GM19455 (cell line): ENCODE measurements around the gene MAN1A1.

Experiments used
- ATAC-seq: cut with Tn5 transposase; IDR thresholded peaks from one replicate; pipeline ENCODE4 v1.9.1; 2021; ENCODE audit not compliant: unreplicated experiment

The MAN1A1 gene

GRCh38 chr6:119152187-119152586, 197.4 kb downstream of the MAN1A1 start:
- ATAC-seq = no peak

- ATAC-seq = no peak
These were observed 200.6 kb downstream of the MAN1A1 start for GRCh38 chr6:119148825-119149525.

- ATAC-seq = no peak
These were observed 201.3 kb downstream of the MAN1A1 start for GRCh38 chr6:119148098-119148824.

GRCh38 chr6:119147101-119148053, 202.2 kb downstream of the MAN1A1 start:
- ATAC-seq = peak; percentile 97

GRCh38 chr6:119145111-119145510, 204.4 kb downstream of the MAN1A1 start:
- ATAC-seq = no peak

GRCh38 chr6:119142637-119143036, 206.9 kb downstream of the MAN1A1 start:
- no peak for ATAC-seq

GRCh38 chr6:119142041-119142440, 207.5 kb downstream of the MAN1A1 start:
- ATAC-seq = no peak

- ATAC-seq = no peak
These were observed 209.1 kb downstream of the MAN1A1 start for GRCh38 chr6:119140196-119141140.

GRCh38 chr6:119138906-119139541, 210.5 kb downstream of the MAN1A1 start:
- ATAC-seq = peak; percentile 83

GRCh38 chr6:119137194-119138072, 212.1 kb downstream of the MAN1A1 start:
- no peak for ATAC-seq

GRCh38 chr6:119134752-119135151, 214.8 kb downstream of the MAN1A1 start:
- no peak for ATAC-seq

GRCh38 chr6:119133400-119133799, 216.2 kb downstream of the MAN1A1 start:
- no peak for ATAC-seq

GRCh38 chr6:119132261-119132981, 217.1 kb downstream of the MAN1A1 start:
- ATAC-seq = no peak

- no peak for ATAC-seq
These were observed 219.5 kb downstream of the MAN1A1 start for GRCh38 chr6:119129968-119130484.

GRCh38 chr6:119129148-119129967, 220.2 kb downstream of the MAN1A1 start:
- ATAC-seq = peak; percentile 91

GRCh38 chr6:119128252-119128912, 221.2 kb downstream of the MAN1A1 start:
- no peak for ATAC-seq

- no peak for ATAC-seq
These were observed 221.9 kb downstream of the MAN1A1 start for GRCh38 chr6:119127627-119128026.
